ENCODE results near the gene ZYX.

The ZYX gene

GRCh38 chr7:143433759-143434158 is 52.6 kb downstream of the ZYX start:
- H3K36me3 ChIP-seq (ENCODE audit: control insufficient read depth in 1 of 2, insufficient read depth in 2 of 2, low read length in 2 of 2) = no peaks in the 10 kb centered on the region
- H3K9ac ChIP-seq (ENCODE audit: low read depth in 1 of 2, low read length in 2 of 2) = no peak overlapping the region
- H3K9me3 ChIP-seq (ENCODE audit: control insufficient read depth in 1 of 2, low read length in 2 of 2) = no peaks in the 10 kb centered on the region

DNA sequence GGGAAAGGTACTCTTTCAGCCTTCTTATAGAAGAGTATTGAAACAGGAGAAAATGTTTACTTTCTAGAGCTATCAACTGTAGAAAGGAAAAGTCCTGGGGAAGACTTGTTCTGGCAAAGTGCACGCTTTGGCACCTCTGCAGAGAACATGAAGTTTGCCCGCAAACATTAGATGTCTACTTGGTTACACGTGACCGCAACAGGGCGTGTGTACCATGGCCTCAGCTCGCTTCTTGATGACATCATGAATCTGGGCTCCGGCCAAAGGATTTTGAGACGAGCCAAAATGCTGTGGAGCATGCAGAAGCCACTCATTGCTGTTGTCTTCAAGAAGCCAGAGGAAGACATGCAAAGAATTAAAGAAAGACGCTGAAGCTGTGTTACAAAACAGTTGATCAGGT is 53.5 kb downstream of the ZYX start:
- peaks cover 0 to 7% of the 10 kb centered on the region in 2 donors for H3K4me1 ChIP-seq (ENCODE audit: control insufficient read depth in 1 of 2, insufficient read depth in 2 of 2, low read length in 2 of 2)
- no peaks in the 10 kb centered on the region for H3K27me3 ChIP-seq (ENCODE audit: control insufficient read depth in 1 of 2, insufficient read depth in 2 of 2, low read length in 2 of 2)
- no peak overlapping the region for H3K9ac ChIP-seq (ENCODE audit: low read depth in 1 of 2, low read length in 2 of 2)
- H3K27ac ChIP-seq (ENCODE audit: low read depth, low read length) = no peak overlapping the region
- no peak overlapping the region for H3K4me3 ChIP-seq (ENCODE audit: low read depth in 1 of 2, low read length in 2 of 2)
- no peaks in the 10 kb centered on the region for H3K9me3 ChIP-seq (ENCODE audit: control insufficient read depth in 1 of 2, low read length in 2 of 2)
- H3K36me3 ChIP-seq (ENCODE audit: control insufficient read depth in 1 of 2, insufficient read depth in 2 of 2, low read length in 2 of 2) = no peaks in the 10 kb centered on the region

More at GRCh38 chr7:143433759-143434158, 52.6 kb downstream of the ZYX start:
- H3K27me3 ChIP-seq (ENCODE audit: control insufficient read depth in 1 of 2, insufficient read depth in 2 of 2, low read length in 2 of 2) = no peaks in the 10 kb centered on the region
- H3K4me1 ChIP-seq (ENCODE audit: control insufficient read depth in 1 of 2, insufficient read depth in 2 of 2, low read length in 2 of 2) = peaks cover 0 to 7% of the 10 kb centered on the region in 2 donors
- H3K27ac ChIP-seq (ENCODE audit: low read depth, low read length) = no peak overlapping the region
- no peak overlapping the region for H3K4me3 ChIP-seq (ENCODE audit: low read depth in 1 of 2, low read length in 2 of 2)

- H3K27me3 ChIP-seq (ENCODE audit: control insufficient read depth in 1 of 2, insufficient read depth in 2 of 2, low read length in 2 of 2) = no peaks in the 10 kb centered on the region
- H3K4me3 ChIP-seq (ENCODE audit: low read depth in 1 of 2, low read length in 2 of 2) = no peak overlapping the region
- no peak overlapping the region for H3K9ac ChIP-seq (ENCODE audit: low read depth in 1 of 2, low read length in 2 of 2)
- no peak overlapping the region for H3K27ac ChIP-seq (ENCODE audit: low read depth, low read length)
- H3K9me3 ChIP-seq (ENCODE audit: control insufficient read depth in 1 of 2, low read length in 2 of 2) = no peaks in the 10 kb centered on the region
- H3K4me1 ChIP-seq (ENCODE audit: control insufficient read depth in 1 of 2, insufficient read depth in 2 of 2, low read length in 2 of 2) = peaks cover 0 to 7% of the 10 kb centered on the region in 2 donors
- H3K36me3 ChIP-seq (ENCODE audit: control insufficient read depth in 1 of 2, insufficient read depth in 2 of 2, low read length in 2 of 2) = no peaks in the 10 kb centered on the region
These were observed 54.1 kb downstream of the ZYX start for GRCh38 chr7:143435266-143435665.

GRCh38 chr7:143436325-143436946 is 55.3 kb downstream of the ZYX start:
- no peak overlapping the region for H3K9ac ChIP-seq (ENCODE audit: low read depth in 1 of 2, low read length in 2 of 2)
- no peaks in the 10 kb centered on the region for H3K9me3 ChIP-seq (ENCODE audit: control insufficient read depth in 1 of 2, low read length in 2 of 2)
- H3K4me1 ChIP-seq (ENCODE audit: control insufficient read depth in 1 of 2, insufficient read depth in 2 of 2, low read length in 2 of 2) = peaks cover 0 to 7% of the 10 kb centered on the region in 2 donors
- no peaks in the 10 kb centered on the region for H3K36me3 ChIP-seq (ENCODE audit: control insufficient read depth in 1 of 2, insufficient read depth in 2 of 2, low read length in 2 of 2)
- H3K27ac ChIP-seq (ENCODE audit: low read depth, low read length) = no peak overlapping the region
- no peak overlapping the region for H3K4me3 ChIP-seq (ENCODE audit: low read depth in 1 of 2, low read length in 2 of 2)
- H3K27me3 ChIP-seq (ENCODE audit: control insufficient read depth in 1 of 2, insufficient read depth in 2 of 2, low read length in 2 of 2) = no peaks in the 10 kb centered on the region

GRCh38 chr7:143437578-143437977 is 56.4 kb downstream of the ZYX start:
- Histone ChIP-seq H3K27me3 (ENCODE audit: control insufficient read depth in 1 of 2, insufficient read depth in 2 of 2, low read length in 2 of 2) (no peaks in the 10 kb centered on the region), H3K9me3 (ENCODE audit: control insufficient read depth in 1 of 2, low read length in 2 of 2) (no peaks in the 10 kb centered on the region), H3K4me3 (ENCODE audit: low read depth in 1 of 2, low read length in 2 of 2) (no peak overlapping the region), H3K4me1 (ENCODE audit: control insufficient read depth in 1 of 2, insufficient read depth in 2 of 2, low read length in 2 of 2) (peaks cover 0 to 7% of the 10 kb centered on the region in 2 donors), H3K36me3 (ENCODE audit: control insufficient read depth in 1 of 2, insufficient read depth in 2 of 2, low read length in 2 of 2) (no peaks in the 10 kb centered on the region), H3K9ac (ENCODE audit: low read depth in 1 of 2, low read length in 2 of 2) (no peak overlapping the region), H3K27ac (ENCODE audit: low read depth, low read length) (no peak overlapping the region)

DNA sequence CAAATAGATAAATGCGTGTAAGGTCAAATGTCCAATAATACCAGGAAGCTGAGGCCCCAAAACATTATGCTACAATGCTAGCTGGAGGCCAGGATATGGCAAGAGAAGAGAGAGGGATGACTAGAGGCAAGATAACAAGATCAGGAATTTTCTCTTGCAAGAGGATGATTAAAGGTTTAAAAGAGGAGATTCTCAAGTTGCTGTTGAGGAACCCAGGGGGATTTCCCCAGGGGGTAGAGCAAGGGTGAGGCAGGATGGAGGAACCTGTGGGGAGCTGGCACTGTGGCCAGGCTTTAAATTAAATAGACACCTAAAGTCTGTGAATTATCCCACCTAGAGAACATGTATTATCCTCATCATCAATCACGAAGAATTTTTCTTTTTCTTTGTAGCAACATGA is 58.7 kb downstream of the ZYX start:
- Histone ChIP-seq H3K9me3 (ENCODE audit: control insufficient read depth in 1 of 2, low read length in 2 of 2) (no peaks in the 10 kb centered on the region), H3K27me3 (ENCODE audit: control insufficient read depth in 1 of 2, insufficient read depth in 2 of 2, low read length in 2 of 2) (no peaks in the 10 kb centered on the region), H3K36me3 (ENCODE audit: control insufficient read depth in 1 of 2, insufficient read depth in 2 of 2, low read length in 2 of 2) (no peaks in the 10 kb centered on the region), H3K9ac (ENCODE audit: low read depth in 1 of 2, low read length in 2 of 2) (no peak overlapping the region), H3K27ac (ENCODE audit: low read depth, low read length) (no peak overlapping the region), H3K4me1 (ENCODE audit: control insufficient read depth in 1 of 2, insufficient read depth in 2 of 2, low read length in 2 of 2) (peaks cover 0 to 7% of the 10 kb centered on the region in 2 donors), H3K4me3 (ENCODE audit: low read depth in 1 of 2, low read length in 2 of 2) (no peak overlapping the region)
